IMR-90 (cell line): Measurements from ENCODE around the gene CDK6. TPM values are rescaled to one million over a fixed set of nuclear protein-coding genes. Genes with fewer than 3 reads are reported as not detected.

Source experiments
- ATAC-seq: fragments of 200-7000 bp; cut with Tn5 transposase; 2 replicates; pipeline ENCODE4 v1.9.1; 2020; ENCODE audit warnings: low read depth, mild to moderate bottlenecking, moderate library complexity
- BruUV-seq: library from RNA; stranded (reverse); fragments of 400-500 nt; replicated peaks from 2 replicates; lab custom pipeline; 2021; lab: Mats Ljungman, UMichigan
- CTCF ChIA-PET: fragments of 300-600 bp; formaldehyde crosslinking; extraction: SDS; loops from one replicate; lab custom pipeline; 2021; ENCODE audit warnings: antibody characterized with exemption; lab: Yijun Ruan, JAX
- POLR2A ChIA-PET: fragments of 300-600 bp; sonication (Branson Sonifier 250); formaldehyde crosslinking; loops from one replicate; lab custom pipeline; 2022; ENCODE audit warnings: antibody characterized with exemption; ENCODE audit not compliant: unreplicated experiment; lab: Charles Lee
- DNase-seq: peaks from one replicate; pipeline ENCODE4 v3.0.0; 2013
- H2AFZ ChIP-seq: replicated peaks from 2 replicates; pipeline ENCODE3; 2013; ENCODE audit warnings: low read length, mild to moderate bottlenecking; ENCODE audit not compliant: poor library complexity
- H2AK5ac ChIP-seq: 2 replicates; pipeline ENCODE4 v1.6.1; 2013; ENCODE audit warnings: low read depth, low read length, inconsistent platforms
- H2AK9ac ChIP-seq: replicated peaks from 2 replicates; pipeline ENCODE3; 2013; ENCODE audit warnings: mild to moderate bottlenecking, low read depth, low read length, moderate library complexity; ENCODE audit not compliant: poor library complexity
- H2BK120ac ChIP-seq: 2 replicates; pipeline ENCODE4 v1.6.1; 2013; ENCODE audit warnings: low read depth, low read length, inconsistent platforms
- H2BK15ac ChIP-seq: 3 replicates; pipeline ENCODE4 v1.6.1; 2013; ENCODE audit warnings: low read depth, low read length, inconsistent platforms
- H2BK20ac ChIP-seq: 2 replicates; pipeline ENCODE4 v1.6.1; 2013; ENCODE audit warnings: low read depth, mild to moderate bottlenecking, inconsistent platforms, low read length, moderate library complexity
- H2BK5ac ChIP-seq: 2 replicates; pipeline ENCODE4 v1.6.1; 2013; ENCODE audit warnings: mild to moderate bottlenecking, low read depth, low read length, inconsistent platforms; ENCODE audit not compliant: poor library complexity, severe bottlenecking
- H3K14ac ChIP-seq: replicated peaks from 2 replicates; pipeline ENCODE4 v1.6.1; 2013; ENCODE audit warnings: low read depth, low read length, inconsistent platforms
- H3K18ac ChIP-seq: 2 replicates; pipeline ENCODE4 v1.6.1; 2013; ENCODE audit warnings: low read depth, low read length, control low read depth
- H3K23ac ChIP-seq: 2 replicates; pipeline ENCODE4 v1.6.1; 2013; ENCODE audit warnings: low read depth, low read length, inconsistent platforms
- H3K27ac ChIP-seq: 2 replicates; pipeline ENCODE4 v1.5.1; 2013; ENCODE audit warnings: mild to moderate bottlenecking, control low read depth, low read length; ENCODE audit not compliant: insufficient read depth
- H3K27me3 ChIP-seq: 2 replicates; pipeline ENCODE4 v1.6.1; 2013; ENCODE audit warnings: low read length; ENCODE audit not compliant: control insufficient read depth, insufficient read depth
- H3K36me3 ChIP-seq: 2 replicates; pipeline ENCODE4 v1.6.1; 2013; ENCODE audit warnings: low read length, mixed read lengths; ENCODE audit not compliant: control insufficient read depth, insufficient read depth
- H3K4ac ChIP-seq: 2 replicates; pipeline ENCODE4 v1.6.1; 2013; ENCODE audit warnings: low read depth, low read length, inconsistent platforms
- H3K4me1 ChIP-seq: 2 replicates; pipeline ENCODE4 v1.6.1; 2013; ENCODE audit warnings: low read length, mixed read lengths; ENCODE audit not compliant: control insufficient read depth, insufficient read depth
- H3K4me2 ChIP-seq: 2 replicates; pipeline ENCODE4 v1.6.1; 2013; ENCODE audit warnings: low read depth, mild to moderate bottlenecking, control low read depth, low read length, moderate library complexity
- H3K4me3 ChIP-seq: 2 replicates; pipeline ENCODE4 v1.5.1; 2013; ENCODE audit warnings: low read depth, mild to moderate bottlenecking, control low read depth, low read length, moderate library complexity; ENCODE audit not compliant: insufficient read depth
- H3K56ac ChIP-seq: 2 replicates; pipeline ENCODE4 v1.6.1; 2013; ENCODE audit warnings: low read length, inconsistent platforms; ENCODE audit not compliant: insufficient read depth; ENCODE audit errors: extremely low read depth
- H3K79me1 ChIP-seq, 2 experiments: 2 replicates each; pipeline ENCODE4 v1.6.1; 2013; ENCODE audit warnings: low read length in 2 of 2, inconsistent platforms in 1 of 2, low read depth in 1 of 2
- H3K9ac ChIP-seq: 2 replicates; pipeline ENCODE4 v1.6.1; 2013; ENCODE audit warnings: low read depth, low read length, control low read depth
- H3K9me1 ChIP-seq: 2 replicates; pipeline ENCODE4 v1.6.1; 2013; ENCODE audit warnings: low read length, inconsistent platforms; ENCODE audit not compliant: insufficient read depth
- H3K9me3 ChIP-seq: 2 replicates; pipeline ENCODE4 v1.6.1; 2013; ENCODE audit warnings: low read length; ENCODE audit not compliant: control insufficient read depth, insufficient read depth
- H4K20me1 ChIP-seq: 2 replicates; pipeline ENCODE4 v1.6.1; 2013; ENCODE audit warnings: low read length, inconsistent platforms; ENCODE audit not compliant: insufficient read depth
- H4K5ac ChIP-seq: 2 replicates; pipeline ENCODE4 v1.6.1; 2013; ENCODE audit warnings: mild to moderate bottlenecking, low read depth, low read length, control low read depth
- H4K8ac ChIP-seq, 2 experiments: 2 replicates each; pipeline ENCODE4 v1.6.1; 2013; ENCODE audit warnings: low read depth in 2 of 2, low read length in 2 of 2, control low read depth in 1 of 2, inconsistent platforms in 1 of 2
- H4K91ac ChIP-seq: 2 replicates; pipeline ENCODE4 v1.6.1; 2013; ENCODE audit warnings: low read depth, low read length, inconsistent platforms; ENCODE audit not compliant: insufficient read depth
- BHLHE40 ChIP-seq: fragments of 150-350 bp; IDR thresholded peaks from 2 replicates; pipeline ENCODE4 v1.6.1; 2016; ENCODE audit warnings: mild to moderate bottlenecking, low read depth, low read length
- CTCF ChIP-seq: conservative IDR thresholded peaks from 2 replicates; pipeline ENCODE4 v1.5.1; 2012; ENCODE audit warnings: mild to moderate bottlenecking, low read depth, low read length, improper control_type of control experiment
- MAZ ChIP-seq: IDR thresholded peaks from 2 replicates; pipeline ENCODE4 v1.6.1; 2012; ENCODE audit warnings: low read depth, mild to moderate bottlenecking, low read length, improper control_type of control experiment, moderate library complexity, borderline replicate concordance
- MXI1 ChIP-seq: IDR thresholded peaks from 2 replicates; pipeline ENCODE4 v1.6.1; 2012; ENCODE audit warnings: low read depth, mild to moderate bottlenecking, low read length, moderate library complexity, borderline replicate concordance
- NFE2L2 ChIP-seq: fragments of 150-350 bp; IDR thresholded peaks from 2 replicates; pipeline ENCODE4 v1.6.1; 2016; ENCODE audit warnings: low read depth, mild to moderate bottlenecking, low read length
- RAD21 ChIP-seq: IDR thresholded peaks from 2 replicates; pipeline ENCODE4 v1.6.1; 2012; ENCODE audit warnings: low read length, improper control_type of control experiment
- RFX5 ChIP-seq: IDR thresholded peaks from 2 replicates; pipeline ENCODE4 v1.8.0; 2012; ENCODE audit warnings: low read depth, mild to moderate bottlenecking, low read length, moderate library complexity
- SMC3 ChIP-seq: fragments of 150-350 bp; IDR thresholded peaks from 2 replicates; pipeline ENCODE4 v1.6.1; 2016; ENCODE audit warnings: low read depth, mild to moderate bottlenecking, antibody characterized with exemption, low read length, moderate library complexity
- USF2 ChIP-seq: fragments of 150-350 bp; IDR thresholded peaks from 2 replicates; pipeline ENCODE4 v1.6.1; 2017; ENCODE audit warnings: mild to moderate bottlenecking, antibody characterized with exemption, low read length, low read depth
- WGBS, 2 experiments: methylation state at CpG; one replicate each; pipeline versions ENCODE4 v1.1.5 to v1.1.7; 2013; ENCODE audit warnings: missing lambda C conversion rate in 2 of 2; ENCODE audit not compliant: insufficient read length in 1 of 2; ENCODE audit errors: extremely low coverage in 2 of 2; 5-methylcytosine and 5-hydroxymethylcytosine counted together
- dilution Hi-C: fragments of 300-500 bp; cut with HindIII; formaldehyde crosslinking; loops from one replicate; pipeline ENCODE4 v1.14.3; 2018; ENCODE audit warnings: low sequenced_read_pairs; ENCODE audit not compliant: unreplicated experiment
- in situ Hi-C: fragments of 300-500 bp; cut with MboI; formaldehyde crosslinking; loops from 3 replicates; pipeline ENCODE4 v1.14.3; 2019; ENCODE audit warnings: low sequenced_read_pairs, inconsistent platforms, mixed read lengths
- intact Hi-C: fragments of 100-400 bp; cut with micrococcal nuclease; formaldehyde crosslinking; loops from 2 replicates; pipeline ENCODE4 v1.10.0; 2022
- polyA plus RNA-seq, 3 experiments: library from polyadenylated mRNA; depleted of rRNA; stranded (reverse); fragments of >200 nt; gene quantifications; 2 replicates each; pipeline ENCODE4 v1.2.3, GENCODE V29; 2012; ENCODE audit warnings: low replicate concordance in 1 of 3
- total RNA-seq: library from RNA; depleted of rRNA; stranded (reverse); fragments of >200 nt; gene quantifications from 2 replicates; pipeline ENCODE4 v1.2.3, GENCODE V29; 2012

CDK6 gene
- total and polyA plus RNA-seq, 2 of the 4 experiments (the other 2 are of a cell fraction), result 21.5 to 195 TPM

- H2BK120ac ChIP-seq, result no peak overlapping the region
- ChIA-PET CTCF (interaction anchor here (0.8 kb wide), 1 partner anchor 12 kb away, joined by 3 read pairs; no protein-coding TSS in a partner anchor), POLR2A (no interaction called here)
- no CpG with 5 or more reads among the region's 4 CpGs for WGBS, 2 experiments
- no peak overlapping the region for H3K23ac ChIP-seq
- BruUV-seq, result no TSS peak
- no peak overlapping the region for H2AK9ac ChIP-seq
- no peak overlapping the region for H3K18ac ChIP-seq
- no peak overlapping the region for H4K5ac ChIP-seq
- H4K91ac ChIP-seq, result no peak overlapping the region
- no peak overlapping the region for H3K14ac ChIP-seq
- H3K4ac ChIP-seq, result no peak overlapping the region
- H3K4me1 ChIP-seq, result peaks cover 8% of the 10 kb centered on the region; the same call in 1 of the 2 replicates
- no peak overlapping the region for H2BK15ac ChIP-seq
- dilution Hi-C loops, result no loop called here
- H3K4me2 ChIP-seq, result no peak overlapping the region
- intact Hi-C loops, result loop anchor here (2.0 kb wide), 1 partner anchor 19 kb away; no protein-coding TSS in a partner anchor
- H3K4me3 ChIP-seq, result no peak overlapping the region
- no peak overlapping the region for H4K8ac ChIP-seq
- H2AFZ ChIP-seq, result no peak overlapping the region
- H2BK5ac ChIP-seq, result peak overlapping the region; percentile 20
- no peak for TF ChIP-seq BHLHE40
- no peak for TF ChIP-seq USF2
- TF ChIP-seq RFX5, result no peak
- TF ChIP-seq RAD21, result no peak
- no peak for TF ChIP-seq SMC3
- no peak for TF ChIP-seq MAZ
- TF ChIP-seq NFE2L2, result no peak
- TF ChIP-seq CTCF, result no peak
- TF ChIP-seq MXI1, result no peak
- H3K9me1 ChIP-seq, result peaks cover under 1% of the 10 kb centered on the region; the same call in 1 of the 2 replicates
- no peak overlapping the region for H3K27ac ChIP-seq
- no peak overlapping the region for H2BK20ac ChIP-seq
- in situ Hi-C loops, result no loop called here
- H4K20me1 ChIP-seq, result peaks cover 20% of the 10 kb centered on the region
- no peak overlapping the region for H3K9ac ChIP-seq
- no peak overlapping the region for H3K56ac ChIP-seq
- no peak overlapping the region for H2AK5ac ChIP-seq
- DNase-seq (no peak), ATAC-seq (no peak)
- no peaks in the 10 kb centered on the region for H3K27me3 ChIP-seq
- peaks cover 12% of the 10 kb centered on the region for H3K36me3 ChIP-seq
- H3K79me1 ChIP-seq, result peaks cover 15 to 41% of the 10 kb centered on the region in 2 experiments
- H3K9me3 ChIP-seq, result no peaks in the 10 kb centered on the region
These were observed 62.6 kb downstream of the CDK6 start for GRCh38 chr7:92773808-92774207.
